HEK293 (cell line): Measurements from ENCODE around the gene SEC24C.

Source experiments
- ELK4 ChIP-seq: IDR thresholded peaks from 2 replicates; pipeline ENCODE4 v1.6.1; 2011; ENCODE audit warnings: mild to moderate bottlenecking, low read depth, low read length, borderline replicate concordance
- KLF1 ChIP-seq: fragments of 450-650 bp; formaldehyde crosslinking; IDR thresholded peaks from 2 replicates; pipeline ENCODE4 v1.5.1; 2016; ENCODE audit warnings: missing biosample characterization, missing genetic modification characterization
- KLF8 ChIP-seq: fragments of 450-650 bp; formaldehyde crosslinking; IDR thresholded peaks from 2 replicates; pipeline ENCODE4 v1.5.1; 2016; ENCODE audit warnings: missing biosample characterization, missing genetic modification characterization
- OSR2 ChIP-seq: fragments of 450-650 bp; formaldehyde crosslinking; IDR thresholded peaks from 2 replicates; pipeline ENCODE4 v1.5.1; 2016; ENCODE audit warnings: missing biosample characterization, missing genetic modification characterization
- PATZ1 ChIP-seq: fragments of 450-650 bp; formaldehyde crosslinking; IDR thresholded peaks from 2 replicates; pipeline ENCODE4 v1.5.1; 2016; ENCODE audit warnings: missing biosample characterization, missing genetic modification characterization
- PRDM10 ChIP-seq: fragments of 450-650 bp; formaldehyde crosslinking; IDR thresholded peaks from 2 replicates; pipeline ENCODE4 v1.5.1; 2016; ENCODE audit warnings: missing biosample characterization, missing genetic modification characterization
- SP2 ChIP-seq: fragments of 450-650 bp; formaldehyde crosslinking; IDR thresholded peaks from 2 replicates; pipeline ENCODE4 v1.5.1; 2016; ENCODE audit warnings: missing biosample characterization, missing genetic modification characterization
- ZBTB17 ChIP-seq: fragments of 450-650 bp; formaldehyde crosslinking; IDR thresholded peaks from 2 replicates; pipeline ENCODE4 v1.5.1; 2016; ENCODE audit warnings: missing biosample characterization, missing genetic modification characterization
- ZBTB20 ChIP-seq: fragments of 450-650 bp; formaldehyde crosslinking; IDR thresholded peaks from 2 replicates; pipeline ENCODE4 v1.5.1; 2016; ENCODE audit warnings: missing biosample characterization, missing genetic modification characterization
- ZEB2 ChIP-seq: fragments of 450-650 bp; formaldehyde crosslinking; IDR thresholded peaks from 2 replicates; pipeline ENCODE4 v1.5.1; 2016; ENCODE audit warnings: missing biosample characterization, missing genetic modification characterization
- ZNF112 ChIP-seq: fragments of 450-650 bp; formaldehyde crosslinking; IDR thresholded peaks from 2 replicates; pipeline ENCODE4 v1.5.0; 2017; ENCODE audit warnings: missing biosample characterization, missing genetic modification characterization
- ZNF121 ChIP-seq: fragments of 450-650 bp; formaldehyde crosslinking; IDR thresholded peaks from 2 replicates; pipeline ENCODE4 v1.5.1; 2016; ENCODE audit warnings: missing biosample characterization, missing genetic modification characterization
- ZNF169 ChIP-seq: fragments of 450-650 bp; formaldehyde crosslinking; IDR thresholded peaks from 2 replicates; pipeline ENCODE4 v1.5.1; 2016; ENCODE audit warnings: missing biosample characterization, missing genetic modification characterization
- ZNF18 ChIP-seq: fragments of 450-650 bp; formaldehyde crosslinking; IDR thresholded peaks from 2 replicates; pipeline ENCODE4 v1.5.1; 2016; ENCODE audit warnings: missing biosample characterization, missing genetic modification characterization
- ZNF26 ChIP-seq: fragments of 450-650 bp; formaldehyde crosslinking; IDR thresholded peaks from 2 replicates; pipeline ENCODE4 v1.5.1; 2016; ENCODE audit warnings: missing biosample characterization, missing genetic modification characterization
- ZNF280D ChIP-seq: fragments of 450-650 bp; formaldehyde crosslinking; IDR thresholded peaks from 2 replicates; pipeline ENCODE4 v1.5.1; 2016; ENCODE audit warnings: missing biosample characterization, missing genetic modification characterization
- ZNF416 ChIP-seq: fragments of 450-650 bp; formaldehyde crosslinking; IDR thresholded peaks from 2 replicates; pipeline ENCODE4 v1.5.1; 2016; ENCODE audit warnings: missing biosample characterization, missing genetic modification characterization
- ZNF510 ChIP-seq: fragments of 450-650 bp; formaldehyde crosslinking; IDR thresholded peaks from 2 replicates; pipeline ENCODE4 v1.5.1; 2018; ENCODE audit warnings: mild to moderate bottlenecking, missing genetic modification characterization, missing biosample characterization; ENCODE audit not compliant: insufficient replicate concordance
- ZNF513 ChIP-seq: fragments of 450-650 bp; IDR thresholded peaks from 2 replicates; pipeline ENCODE4 v1.5.1; 2018; ENCODE audit warnings: missing biosample characterization, missing genetic modification characterization
- ZNF600 ChIP-seq: fragments of 450-650 bp; formaldehyde crosslinking; IDR thresholded peaks from 2 replicates; pipeline ENCODE4 v1.5.1; 2016; ENCODE audit warnings: missing biosample characterization, missing genetic modification characterization
- ZNF623 ChIP-seq: fragments of 450-650 bp; formaldehyde crosslinking; IDR thresholded peaks from 2 replicates; pipeline ENCODE4 v1.5.1; 2016; ENCODE audit warnings: missing biosample characterization, missing genetic modification characterization
- ZNF654 ChIP-seq: fragments of 450-650 bp; formaldehyde crosslinking; IDR thresholded peaks from 2 replicates; pipeline ENCODE4 v1.5.1; 2016; ENCODE audit warnings: low read depth, missing biosample characterization, missing genetic modification characterization
- ZNF701 ChIP-seq: fragments of 450-650 bp; formaldehyde crosslinking; IDR thresholded peaks from 2 replicates; pipeline ENCODE4 v1.5.1; 2016; ENCODE audit warnings: missing biosample characterization, missing genetic modification characterization

Gene SEC24C

GRCh38 chr10:73774637-73775036, 30.5 kb downstream of the SEC24C start (continued):
- TF ChIP-seq ZNF280D (tag by site-specific recombination) (no peak), ZNF121 (tag by site-specific recombination) (no peak), ZBTB20 (tag by site-specific recombination) (no peak), KLF1 (tag by site-specific recombination) (peak; percentile 42; the same call in 1 of the 2 replicates), OSR2 (peak; percentile 29; the same call in 1 of the 2 replicates), ZNF623 (tag by site-specific recombination) (no peak), PRDM10 (tag by site-specific recombination) (peak; percentile 54), ZNF510 (no peak), ZNF26 (tag by site-specific recombination) (no peak), ELK4 (no peak), ZNF654 (tag by site-specific recombination) (peak; percentile 81), ZNF701 (no peak), PATZ1 (0 out of 2 replicates have a peak, but pooled peaks have one; percentile 44), ZNF112 (tag by site-specific recombination) (no peak), ZBTB17 (tag by site-specific recombination) (peak; percentile 39; the same call in 1 of the 2 replicates), SP2 (tag by site-specific recombination) (0 out of 2 replicates have a peak, but pooled peaks have one; percentile 8), ZNF416 (tag by site-specific recombination) (no peak), ZNF600 (tag by site-specific recombination) (peak; percentile 88), ZNF169 (tag by site-specific recombination) (no peak), ZEB2 (no peak; the same call in 1 of the 2 replicates), KLF8 (tag by site-specific recombination) (0 out of 2 replicates have a peak, but pooled peaks have one; percentile 37), ZNF513 (tag by site-specific recombination) (no peak), ZNF18 (no peak)
